Prostate gland (tissue), 2 donors: ENCODE data around the gene PDCD4.

Source experiments
- CTCF ChIP-seq, 4 experiments: fragments of 200-600 bp in 2 of 4; fragments of 450-650 bp in 2 of 4; sonication (generic) in 2 of 4; IDR thresholded peaks; 1 replicate in 3 of 4; 2 replicates in 1 of 4; pipeline ENCODE4 v1.5.1; 2016 to 2019; ENCODE audit warnings: antibody characterized with exemption in 4 of 4, mild to moderate bottlenecking in 2 of 4, moderate library complexity in 2 of 4
- POLR2A ChIP-seq: fragments of 450-650 bp; IDR thresholded peaks from one replicate; pipeline ENCODE4 v1.6.1; 2016; ENCODE audit warnings: antibody characterized with exemption, mild to moderate bottlenecking

DNA sequence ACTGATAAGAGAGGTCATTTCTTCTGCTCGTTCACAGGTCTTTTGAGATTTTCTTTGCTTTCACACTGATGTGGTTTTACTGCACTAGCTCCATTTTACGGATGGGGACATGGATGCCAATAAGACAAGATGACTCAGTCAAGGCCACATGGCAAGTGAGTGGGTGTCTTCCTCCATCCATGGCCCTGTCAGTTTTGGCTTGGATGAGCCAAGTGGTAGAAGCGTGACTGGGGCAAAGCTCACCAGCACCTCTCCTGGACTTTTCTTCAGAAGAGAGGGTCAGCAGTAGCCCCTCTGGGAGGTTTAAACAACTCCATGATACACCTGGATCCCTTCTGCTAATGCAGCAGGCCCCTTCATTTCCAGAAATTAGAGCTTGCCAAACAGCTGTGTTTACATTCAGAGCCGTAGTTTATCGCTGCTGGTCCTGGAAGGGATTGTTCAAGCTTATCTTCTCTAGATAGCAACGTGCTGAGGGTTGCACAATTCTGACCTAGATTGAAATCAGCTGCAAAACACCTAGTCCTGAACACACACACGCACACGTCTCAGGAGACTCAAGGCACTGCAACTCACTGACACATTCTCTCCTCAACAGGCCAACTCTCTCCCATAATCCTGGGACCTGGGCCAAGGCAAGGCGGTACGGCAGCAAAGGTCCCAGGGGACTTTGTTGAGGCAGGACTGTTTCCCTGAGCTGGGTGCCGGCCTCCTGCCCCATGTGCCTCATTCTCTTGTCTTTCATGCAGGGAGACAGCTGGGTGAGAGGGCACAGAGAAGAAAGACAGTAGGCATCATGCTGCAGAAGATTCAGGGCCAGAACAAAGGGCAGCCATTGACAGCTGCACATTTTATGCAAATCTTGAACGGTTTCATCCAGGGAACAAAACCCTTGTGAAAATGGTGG lies 14.2 kb upstream of the PDCD4 start:
- TF ChIP-seq CTCF (IDR thresholded peaks at IDR 0.05) (no peak), POLR2A (no peak)
